B cell (primary cell): ENCODE data around the gene BOC. TPM values are rescaled to one million over a fixed set of nuclear protein-coding genes. Genes with fewer than 3 reads are reported as not detected.

Source experiments
- ATAC-seq: fragments of 200-7000 bp; cut with Tn5 transposase; one replicate; pipeline ENCODE4 v1.10.0; 2021; ENCODE audit warnings: low read depth, mild to moderate bottlenecking, moderate number of reproducible peaks, moderate library complexity
- CTCF ChIA-PET: fragments of 350-600 bp; sonication (Branson Sonifier 250); formaldehyde crosslinking; loops from one replicate; lab custom pipeline; 2021; ENCODE audit warnings: antibody characterized with exemption, inconsistent platforms; lab: Charles Lee
- POLR2A ChIA-PET: fragments of 350-600 bp; sonication (Branson Sonifier 250); formaldehyde crosslinking; loops from one replicate; lab custom pipeline; 2021; ENCODE audit warnings: antibody characterized with exemption; lab: Charles Lee
- DNase-seq: peaks from one replicate; pipeline ENCODE4 v3.0.0; 2013
- H2AFZ ChIP-seq: 2 replicates; pipeline ENCODE4 v1.6.1; 2012; ENCODE audit warnings: mild to moderate bottlenecking, low read depth, low read length; ENCODE audit not compliant: insufficient read depth, poor library complexity, severe bottlenecking
- H3K27ac ChIP-seq, 2 donors: 1 replicate in 1 of 2; 2 replicates in 1 of 2; pipeline ENCODE4 v1.5.1; 2012 to 2013; ENCODE audit warnings: low read length in 2 of 2, mild to moderate bottlenecking in 2 of 2, moderate library complexity in 1 of 2
- H3K27me3 ChIP-seq, 4 experiments: fragments of 200-600 bp in 1 of 4; sonication (generic) in 1 of 4; replicated peaks in 1 of 4; 1 replicate in 2 of 4; 2 replicates in 2 of 4; pipeline versions ENCODE4 v1.6.1 to v1.7.0; 2013 to 2016; ENCODE audit warnings: low read length in 3 of 4, mild to moderate bottlenecking in 2 of 4, mixed read lengths in 1 of 4, moderate library complexity in 1 of 4; ENCODE audit not compliant: insufficient read depth in 4 of 4, control insufficient read depth in 3 of 4; ENCODE audit errors: control extremely low read depth in 1 of 4
- H3K36me3 ChIP-seq, 2 experiments: replicated peaks in 1 of 2; 1 replicate in 1 of 2; 2 replicates in 1 of 2; pipeline versions ENCODE4 v1.6.1 to v1.7.1; 2013; ENCODE audit warnings: low read length in 1 of 2; ENCODE audit not compliant: insufficient read depth in 2 of 2, control insufficient read depth in 1 of 2; ENCODE audit errors: control extremely low read depth in 1 of 2, extremely low read depth in 1 of 2
- H3K4me1 ChIP-seq, 2 donors: fragments of 200-600 bp in 1 of 2; sonication (generic) in 1 of 2; 1 replicate in 1 of 2; 2 replicates in 1 of 2; pipeline versions ENCODE4 v1.5.1 to v1.6.1; 2013 to 2017; ENCODE audit warnings: low read length in 2 of 2; ENCODE audit not compliant: control insufficient read depth in 2 of 2, insufficient read depth in 2 of 2
- H3K4me2 ChIP-seq: replicated peaks from 2 replicates; pipeline ENCODE3; 2012; ENCODE audit warnings: mild to moderate bottlenecking, low read depth, low read length; ENCODE audit not compliant: poor library complexity, severe bottlenecking
- H3K4me3 ChIP-seq, 5 experiments: fragments of 200-600 bp in 1 of 5; sonication (generic) in 1 of 5; 1 replicate in 3 of 5; 2 replicates in 2 of 5; pipeline versions ENCODE4 v1.5.1 to v1.7.0; 2011 to 2016; ENCODE audit warnings: low read length in 4 of 5, mild to moderate bottlenecking in 4 of 5, low read depth in 2 of 5, control low read depth in 1 of 5, moderate library complexity in 1 of 5; ENCODE audit not compliant: insufficient read depth in 1 of 5; ENCODE audit errors: control extremely low read depth in 1 of 5, extremely low read depth in 1 of 5
- H3K79me2 ChIP-seq: fragments of 200-600 bp; sonication (generic); one replicate; pipeline ENCODE4 v1.6.0; 2016; ENCODE audit warnings: low read length; ENCODE audit not compliant: control insufficient read depth, insufficient read depth
- H3K9ac ChIP-seq: fragments of 200-600 bp; sonication (generic); 2 replicates; pipeline ENCODE4 v1.6.1; 2017; ENCODE audit warnings: mild to moderate bottlenecking, low read length, moderate library complexity
- H3K9me3 ChIP-seq, 3 donors: one replicate each; pipeline versions ENCODE4 v1.6.1 to v1.7.1; 2013; ENCODE audit warnings: low read length in 2 of 3; ENCODE audit not compliant: control insufficient read depth in 2 of 3, insufficient read depth in 1 of 3; ENCODE audit errors: control extremely low read depth in 1 of 3
- H4K20me1 ChIP-seq: 2 replicates; pipeline ENCODE4 v1.6.0; 2012; ENCODE audit warnings: mild to moderate bottlenecking, low read length; ENCODE audit not compliant: insufficient read depth, control insufficient read depth, poor library complexity, severe bottlenecking
- H3K27ac Mint-ChIP-seq: one replicate; pipeline ENCODE4 v1.8.0; 2021; ENCODE audit warnings: mixed read lengths
- H3K27me3 Mint-ChIP-seq: one replicate; pipeline ENCODE4 v1.8.0; 2021; ENCODE audit warnings: mixed read lengths
- H3K4me1 Mint-ChIP-seq: one replicate; pipeline ENCODE4 v1.8.0; 2021; ENCODE audit warnings: mixed read lengths
- H3K4me3 Mint-ChIP-seq: one replicate; pipeline ENCODE4 v1.8.0; 2021; ENCODE audit warnings: mixed read lengths
- H3K9me3 Mint-ChIP-seq: one replicate; pipeline ENCODE4 v1.8.0; 2022; ENCODE audit warnings: mixed read lengths; ENCODE audit not compliant: insufficient read depth
- CTCF ChIP-seq: fragments of 200-600 bp; IDR thresholded peaks from one replicate; pipeline ENCODE4 v1.8.0; 2022; ENCODE audit warnings: antibody characterized with exemption, mild to moderate bottlenecking
- EZH2 ChIP-seq: IDR thresholded peaks from 2 replicates; pipeline ENCODE4 v1.6.1; 2012; ENCODE audit warnings: borderline replicate concordance, low read depth, mild to moderate bottlenecking, moderate library complexity, low read length; ENCODE audit not compliant: insufficient read depth, poor library complexity, severe bottlenecking
- WGBS: methylation state at CpG from one replicate; pipeline ENCODE4 v1.1.5; 2013; ENCODE audit warnings: missing lambda C conversion rate; ENCODE audit not compliant: insufficient coverage; 5-methylcytosine and 5-hydroxymethylcytosine counted together
- intact Hi-C: fragments of 100-400 bp; cut with micrococcal nuclease; formaldehyde crosslinking; loops from one replicate; pipeline ENCODE4 v1.10.0; 2022
- polyA plus RNA-seq: library from polyadenylated mRNA; depleted of rRNA; stranded (reverse); fragments of >200 nt; gene quantifications from 2 replicates; pipeline ENCODE4 v1.2.3, GENCODE V29; 2012
- total RNA-seq, 2 donors: library from RNA; stranded (reverse); fragments of 120-200 nt in 1 of 2; gene quantifications; 1 replicate in 1 of 2; 2 replicates in 1 of 2; pipeline versions ENCODE4 v1.2.3 to v1.2.4, GENCODE V29; 2013 to 2022

Gene BOC
- total and polyA plus RNA-seq, 2 donors (not counting 1 experiment from before 2014, with no cell fraction given) = 0.12 to 2.0 TPM

- H3K27ac Mint-ChIP-seq = no peak overlapping the region
Measured at GRCh38 chr3:113285741-113286140, 74.4 kb downstream of the BOC start.

GRCh38 chr3:113286524-113286923 is 75.2 kb downstream of the BOC start:
- intact Hi-C loops = loop anchor here (5.0 kb wide), 1 partner anchor 994 kb away; the partner anchor contains the start of gene SLC9C1
- CTCF ChIA-PET = interaction anchor here (0.7 to 9.1 kb wide), 7 partner anchors 8 to 643 kb away, joined by 3 to 110 read pairs (median 29); no protein-coding TSS in a partner anchor

More at GRCh38 chr3:113285741-113286140, 74.4 kb downstream of the BOC start:
- Histone ChIP-seq H3K27me3 (no peaks in the 10 kb centered on the region), H3K9ac (no peak overlapping the region), H3K9me3 (no peaks in the 10 kb centered on the region), H3K4me3 (no peak overlapping the region), H3K4me2 (no peak overlapping the region), H4K20me1 (no peaks in the 10 kb centered on the region), H2AFZ (no peak overlapping the region), H3K79me2 (no peaks in the 10 kb centered on the region), H3K27ac (no peak overlapping the region), H3K36me3 (no peaks in the 10 kb centered on the region), H3K4me1 (no peaks in the 10 kb centered on the region)
- H3K4me1 Mint-ChIP-seq = peaks cover 1% of the 10 kb centered on the region
- TF ChIP-seq EZH2 (no peak), CTCF (no peak)
- CTCF ChIA-PET = interaction anchor here (0.8 to 9.1 kb wide), 3 partner anchors 31 to 642 kb away, joined by 3 to 110 read pairs (median 94); no protein-coding TSS in a partner anchor
- intact Hi-C loops = loop anchor here (5.0 kb wide), 1 partner anchor 993 kb away; the partner anchor contains the start of gene SLC9C1
- no peak for DNase-seq
- no peak overlapping the region for H3K4me3 Mint-ChIP-seq
- ATAC-seq = no peak
- 86% methylated on average over 2 of the region's 3 CpGs for WGBS
- POLR2A ChIA-PET = no interaction called here
- H3K27me3 Mint-ChIP-seq = no peaks in the 10 kb centered on the region
- no peaks in the 10 kb centered on the region for H3K9me3 Mint-ChIP-seq

More at GRCh38 chr3:113286524-113286923, 75.2 kb downstream of the BOC start:
- no peaks in the 10 kb centered on the region for H3K9me3 Mint-ChIP-seq
- no peaks in the 10 kb centered on the region for H3K4me1 ChIP-seq
- H3K4me3 ChIP-seq = no peak overlapping the region
- no peak for DNase-seq
- POLR2A ChIA-PET = no interaction called here
- TF ChIP-seq EZH2 (no peak), CTCF (no peak)
- no peak overlapping the region for H3K4me3 Mint-ChIP-seq
- ATAC-seq = no peak
- no peaks in the 10 kb centered on the region for H3K27me3 ChIP-seq
- 100% methylated on average over 1 of the region's 6 CpGs for WGBS
- H4K20me1 ChIP-seq = no peaks in the 10 kb centered on the region
- H3K4me1 Mint-ChIP-seq = no peaks in the 10 kb centered on the region
- H3K9ac ChIP-seq = no peak overlapping the region
- H3K36me3 ChIP-seq = no peaks in the 10 kb centered on the region
- H3K27ac ChIP-seq = no peak overlapping the region
- H3K27ac Mint-ChIP-seq = no peak overlapping the region
- H3K4me2 ChIP-seq = no peak overlapping the region
- no peaks in the 10 kb centered on the region for H3K79me2 ChIP-seq
- H3K27me3 Mint-ChIP-seq = no peaks in the 10 kb centered on the region
- no peaks in the 10 kb centered on the region for H3K9me3 ChIP-seq
- no peak overlapping the region for H2AFZ ChIP-seq
